GF-D8 (cell line): Measurements from ENCODE around the gene USP17L11.
"Not testable (repeated sequence)": the region's sequence is repeated elsewhere in the genome, so short reads cannot be mapped to it uniquely, and the experiment has no call there.

Experiments
- DNase-seq: peaks from one replicate; lab custom pipeline; 2025; lab: John Stamatoyannopoulos, UW

The USP17L11 gene, protein sequence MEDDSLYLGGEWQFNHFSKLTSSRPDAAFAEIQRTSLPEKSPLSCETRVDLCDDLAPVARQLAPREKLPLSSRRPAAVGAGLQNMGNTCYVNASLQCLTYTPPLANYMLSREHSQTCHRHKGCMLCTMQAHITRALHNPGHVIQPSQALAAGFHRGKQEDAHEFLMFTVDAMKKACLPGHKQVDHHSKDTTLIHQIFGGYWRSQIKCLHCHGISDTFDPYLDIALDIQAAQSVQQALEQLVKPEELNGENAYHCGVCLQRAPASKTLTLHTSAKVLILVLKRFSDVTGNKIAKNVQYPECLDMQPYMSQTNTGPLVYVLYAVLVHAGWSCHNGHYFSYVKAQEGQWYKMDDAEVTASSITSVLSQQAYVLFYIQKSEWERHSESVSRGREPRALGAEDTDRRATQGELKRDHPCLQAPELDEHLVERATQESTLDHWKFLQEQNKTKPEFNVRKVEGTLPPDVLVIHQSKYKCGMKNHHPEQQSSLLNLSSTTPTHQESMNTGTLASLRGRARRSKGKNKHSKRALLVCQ

DNA sequence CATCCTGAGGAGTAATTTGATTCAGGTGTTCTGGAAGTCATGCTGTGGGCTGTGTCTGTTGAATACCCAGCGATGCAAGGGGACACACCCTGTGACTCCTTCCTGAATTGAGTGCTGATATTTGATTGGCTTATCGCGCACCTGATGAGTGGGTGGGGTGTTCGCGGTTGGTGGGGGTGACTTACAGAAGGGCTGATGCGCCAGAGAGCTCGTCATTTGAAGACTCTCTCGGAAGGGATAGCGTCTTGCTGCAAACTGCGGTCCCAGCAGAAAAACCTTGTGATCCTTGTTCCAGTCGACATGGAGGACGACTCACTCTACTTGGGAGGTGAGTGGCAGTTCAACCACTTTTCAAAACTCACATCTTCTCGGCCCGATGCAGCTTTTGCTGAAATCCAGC, at the start of gene USP17L11:
TSS of gene USP17L11 (plus strand) at position 301 of the 400 bp plus-strand sequence. CDS start at position 301, 0 bp downstream.
- not testable (repeated sequence) for DNase-seq

DNA sequence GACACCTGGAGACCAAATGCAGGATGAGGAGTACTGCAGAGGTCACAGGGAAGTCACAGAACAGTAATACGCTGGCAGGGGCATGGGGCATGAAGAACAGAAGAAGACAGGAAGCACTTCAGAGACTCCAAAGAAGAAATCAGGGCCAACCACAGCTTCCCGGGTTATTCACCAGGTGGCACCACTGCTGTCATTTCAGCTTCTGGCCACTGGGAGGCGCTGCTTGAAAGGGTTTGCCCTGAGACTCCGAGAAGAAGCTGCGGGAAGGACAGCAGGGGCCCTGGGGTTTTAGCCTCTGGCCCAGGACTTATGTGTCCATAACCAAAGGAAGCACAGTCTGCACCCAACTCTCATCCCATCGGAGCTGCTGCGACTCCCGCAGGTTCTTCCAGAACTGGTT, 49.2 kb upstream of the USP17L11 start:
- DNase-seq, result not testable (repeated sequence)

DNA sequence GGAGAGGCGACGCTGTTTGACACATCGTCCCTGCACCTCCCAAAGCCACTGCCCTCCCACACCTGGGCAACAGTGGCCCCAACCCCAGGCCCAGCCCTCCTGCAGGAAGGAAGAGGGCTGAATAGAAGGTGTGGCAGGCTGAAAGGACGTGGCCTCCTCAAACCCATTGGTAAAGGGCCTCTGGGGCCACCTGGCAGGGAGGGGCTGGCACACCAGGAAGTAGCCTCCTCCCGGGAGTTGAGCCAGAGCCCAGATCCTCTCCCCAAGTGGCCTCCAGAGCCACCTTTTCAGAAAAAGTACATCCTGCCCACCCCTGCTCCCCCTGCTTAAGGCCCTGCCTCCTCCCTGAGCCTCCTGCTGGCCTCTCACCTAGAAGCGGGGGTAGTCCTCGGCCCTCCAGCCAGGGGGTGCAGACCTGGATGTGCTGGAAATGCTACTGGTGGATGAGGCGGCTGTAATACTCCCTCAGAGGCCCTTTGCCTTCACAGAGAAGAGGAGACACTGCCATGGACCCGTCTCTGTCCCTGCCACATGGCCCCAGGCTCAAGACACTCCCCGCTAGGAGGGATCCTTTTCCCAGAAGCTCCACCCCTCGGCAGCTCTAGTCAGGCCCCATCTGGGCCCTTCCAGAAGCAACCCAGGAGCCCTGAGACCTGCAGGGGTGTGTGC, 45.3 kb upstream of the USP17L11 start, which contains the start of gene FAM90A26:
TSS of gene FAM90A26 (plus strand) at position 619 of the 669 bp plus-strand sequence. CDS start 2,764 bp downstream, outside the sequence.
- not testable (repeated sequence) for DNase-seq

DNA sequence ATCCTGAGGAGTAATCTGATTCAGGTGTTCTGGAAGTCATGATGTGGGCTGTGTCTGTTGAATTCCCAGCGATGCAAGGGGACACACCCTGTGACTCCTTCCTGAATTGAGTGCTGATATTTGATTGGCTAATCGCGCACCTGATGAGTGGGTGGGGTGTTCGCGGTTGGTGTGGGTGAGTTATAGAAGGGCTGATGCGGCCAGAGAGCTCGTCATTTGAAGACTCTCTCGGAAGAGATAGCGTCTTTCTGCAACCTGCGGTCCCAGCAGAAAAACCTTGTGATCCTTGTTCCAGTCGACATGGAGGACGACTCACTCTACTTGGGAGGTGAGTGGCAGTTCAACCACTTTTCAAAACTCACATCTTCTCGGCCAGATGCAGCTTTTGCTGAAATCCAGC, 4.8 kb upstream of the USP17L11 start, which contains the start of gene USP17L10:
TSS of gene USP17L10 (plus strand) at position 301 of the 400 bp plus-strand sequence. CDS start at position 301, 0 bp downstream.
- DNase-seq, result not testable (repeated sequence)

DNA sequence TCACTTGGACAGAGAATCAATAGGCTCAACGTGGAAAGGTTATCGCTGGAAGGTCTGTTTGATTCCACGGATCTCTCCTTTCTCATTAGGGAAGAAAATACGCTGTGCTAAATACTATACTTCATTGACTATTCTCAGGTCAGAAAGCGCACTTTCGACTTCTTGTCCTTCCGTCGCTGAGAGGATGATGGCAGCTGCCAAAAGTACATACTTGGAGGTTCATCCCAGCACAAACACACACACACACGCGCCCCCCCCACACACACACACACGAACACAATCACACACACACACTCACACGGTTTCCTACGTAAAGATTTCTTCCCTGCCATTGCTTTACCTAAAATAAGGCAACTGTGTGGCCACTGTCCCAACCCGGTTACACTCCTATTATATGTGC, 504 bp upstream of the USP17L11 start:
- not testable (repeated sequence) for DNase-seq

DNA sequence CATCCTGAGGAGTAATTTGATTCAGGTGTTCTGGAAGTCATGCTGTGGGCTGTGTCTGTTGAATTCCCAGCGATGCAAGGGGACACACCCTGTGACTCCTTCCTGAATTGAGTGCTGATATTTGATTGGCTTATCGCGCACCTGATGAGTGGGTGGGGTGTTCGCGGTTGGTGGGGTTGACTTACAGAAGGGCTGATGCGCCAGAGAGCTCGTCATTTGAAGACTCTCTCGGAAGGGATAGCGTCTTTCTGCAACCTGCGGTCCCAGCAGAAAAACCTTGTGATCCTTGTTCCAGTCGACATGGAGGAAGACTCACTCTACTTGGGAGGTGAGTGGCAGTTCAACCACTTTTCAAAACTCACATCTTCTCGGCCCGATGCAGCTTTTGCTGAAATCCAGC, 4.6 kb downstream of the USP17L11 start, which contains the start of gene USP17L12:
TSS of gene USP17L12 (plus strand) at position 301 of the 400 bp plus-strand sequence. CDS start at position 301, 0 bp downstream.
- DNase-seq, result not testable (repeated sequence)

DNA sequence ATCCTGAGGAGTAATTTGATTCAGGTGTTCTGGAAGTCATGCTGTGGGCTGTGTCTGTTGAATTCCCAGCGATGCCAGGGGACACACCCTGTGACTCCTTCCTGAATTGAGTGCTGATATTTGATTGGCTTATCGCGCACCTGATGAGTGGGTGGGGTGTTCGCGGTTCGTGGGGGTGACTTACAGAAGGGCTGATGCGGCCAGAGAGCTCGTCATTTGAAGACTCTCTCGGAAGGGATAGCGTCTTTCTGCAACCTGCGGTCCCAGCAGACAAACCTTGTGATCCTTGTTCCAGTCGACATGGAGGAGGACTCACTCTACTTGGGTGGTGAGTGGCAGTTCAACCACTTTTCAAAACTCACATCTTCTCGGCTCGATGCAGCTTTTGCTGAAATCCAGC, 9.4 kb downstream of the USP17L11 start, which contains the start of gene USP17L13:
TSS of gene USP17L13 (plus strand) at position 301 of the 400 bp plus-strand sequence. CDS start at position 301, 0 bp downstream.
- not testable (repeated sequence) for DNase-seq

DNA sequence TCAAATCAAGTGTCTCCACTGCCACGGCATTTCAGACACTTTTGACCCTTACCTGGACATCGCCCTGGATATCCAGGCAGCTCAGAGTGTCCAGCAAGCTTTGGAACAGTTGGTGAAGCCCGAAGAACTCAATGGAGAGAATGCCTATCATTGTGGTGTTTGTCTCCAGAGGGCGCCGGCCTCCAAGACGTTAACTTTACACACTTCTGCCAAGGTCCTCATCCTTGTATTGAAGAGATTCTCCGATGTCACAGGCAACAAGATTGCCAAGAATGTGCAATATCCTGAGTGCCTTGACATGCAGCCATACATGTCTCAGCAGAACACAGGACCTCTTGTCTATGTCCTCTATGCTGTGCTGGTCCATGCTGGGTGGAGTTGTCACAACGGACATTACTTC, 15.0 kb downstream of the USP17L11 start:
- not testable (repeated sequence) for DNase-seq

DNA sequence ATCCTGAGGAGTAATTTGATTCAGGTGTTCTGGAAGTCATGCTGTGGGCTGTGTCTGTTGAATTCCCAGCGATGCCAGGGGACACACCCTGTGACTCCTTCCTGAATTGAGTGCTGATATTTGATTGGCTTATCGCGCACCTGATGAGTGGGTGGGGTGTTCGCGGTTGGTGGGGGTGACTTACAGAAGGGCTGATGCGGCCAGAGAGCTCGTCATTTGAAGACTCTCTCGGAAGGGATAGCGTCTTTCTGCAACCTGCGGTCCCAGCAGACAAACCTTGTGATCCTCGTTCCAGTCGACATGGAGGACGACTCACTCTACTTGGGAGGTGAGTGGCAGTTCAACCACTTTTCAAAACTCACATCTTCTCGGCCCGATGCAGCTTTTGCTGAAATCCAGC, 18.9 kb downstream of the USP17L11 start, which contains the start of gene USP17L15:
TSS of gene USP17L15 (plus strand) at position 301 of the 400 bp plus-strand sequence. CDS start at position 301, 0 bp downstream.
- DNase-seq, result not testable (repeated sequence)

DNA sequence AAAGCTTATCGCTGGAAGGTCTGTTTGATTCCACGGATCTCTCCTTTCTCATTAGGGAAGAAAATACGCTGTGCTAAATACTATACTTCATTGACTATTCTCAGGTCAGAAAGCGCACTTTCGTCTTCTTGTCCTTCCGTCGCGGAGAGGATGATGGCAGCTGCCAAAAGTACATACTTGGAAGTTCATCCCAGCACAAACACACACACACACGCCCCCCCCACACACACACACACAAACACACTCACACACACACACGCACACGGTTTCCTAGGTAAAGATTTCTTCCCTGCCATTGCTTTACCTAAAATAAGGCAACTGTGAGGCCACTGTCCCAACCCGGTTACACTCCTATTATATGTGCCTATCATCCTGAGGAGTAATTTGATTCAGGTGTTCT, 23.3 kb downstream of the USP17L11 start:
- not testable (repeated sequence) for DNase-seq

DNA sequence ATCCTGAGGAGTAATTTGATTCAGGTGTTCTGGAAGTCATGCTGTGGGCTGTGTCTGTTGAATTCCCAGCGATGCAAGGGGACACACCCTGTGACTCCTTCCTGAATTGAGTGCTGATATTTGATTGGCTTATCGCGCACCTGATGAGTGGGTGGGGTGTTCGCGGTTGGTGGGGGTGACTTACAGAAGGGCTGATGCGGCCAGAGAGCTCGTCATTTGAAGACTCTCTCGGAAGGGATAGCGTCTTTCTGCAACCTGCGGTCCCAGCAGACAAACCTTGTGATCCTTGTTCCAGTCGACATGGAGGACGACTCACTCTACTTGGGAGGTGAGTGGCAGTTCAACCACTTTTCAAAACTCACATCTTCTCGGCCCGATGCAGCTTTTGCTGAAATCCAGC, 28.4 kb downstream of the USP17L11 start, which contains the start of gene USP17L17:
TSS of gene USP17L17 (plus strand) at position 301 of the 400 bp plus-strand sequence. CDS start at position 301, 0 bp downstream.
- not testable (repeated sequence) for DNase-seq

DNA sequence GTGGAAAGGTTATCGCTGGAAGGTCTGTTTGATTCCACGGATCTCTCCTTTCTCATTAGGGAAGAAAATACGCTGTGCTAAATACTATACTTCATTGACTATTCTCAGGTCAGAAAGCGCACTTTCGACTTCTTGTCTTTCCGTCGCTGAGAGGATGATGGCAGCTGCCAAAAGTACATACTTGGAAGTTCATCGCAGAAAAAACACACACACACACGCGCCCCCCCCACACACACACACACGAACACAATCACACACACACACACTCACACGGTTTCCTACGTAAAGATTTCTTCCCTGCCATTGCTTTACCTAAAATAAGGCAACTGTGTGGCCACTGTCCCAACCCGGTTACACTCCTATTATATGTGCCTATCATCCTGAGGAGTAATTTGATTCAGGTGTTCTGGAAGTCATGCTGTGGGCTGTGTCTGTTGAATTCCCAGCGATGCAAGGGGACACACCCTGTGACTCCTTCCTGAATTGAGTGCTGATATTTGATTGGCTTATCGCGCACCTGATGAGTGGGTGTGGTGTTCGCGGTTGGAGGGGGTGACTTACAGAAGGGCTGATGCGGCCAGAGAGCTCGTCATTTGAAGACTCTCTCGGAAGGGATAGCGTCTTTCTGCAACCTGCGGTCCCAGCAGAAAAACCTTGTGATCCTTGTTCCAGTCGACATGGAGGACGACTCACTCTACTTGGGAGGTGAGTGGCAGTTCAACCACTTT, 32.9 kb downstream of the USP17L11 start, which contains the start of gene USP17L18:
TSS of gene USP17L18 (plus strand) at position 678 of the 728 bp plus-strand sequence. CDS start at position 678, 0 bp downstream.
- DNase-seq, result not testable (repeated sequence)

DNA sequence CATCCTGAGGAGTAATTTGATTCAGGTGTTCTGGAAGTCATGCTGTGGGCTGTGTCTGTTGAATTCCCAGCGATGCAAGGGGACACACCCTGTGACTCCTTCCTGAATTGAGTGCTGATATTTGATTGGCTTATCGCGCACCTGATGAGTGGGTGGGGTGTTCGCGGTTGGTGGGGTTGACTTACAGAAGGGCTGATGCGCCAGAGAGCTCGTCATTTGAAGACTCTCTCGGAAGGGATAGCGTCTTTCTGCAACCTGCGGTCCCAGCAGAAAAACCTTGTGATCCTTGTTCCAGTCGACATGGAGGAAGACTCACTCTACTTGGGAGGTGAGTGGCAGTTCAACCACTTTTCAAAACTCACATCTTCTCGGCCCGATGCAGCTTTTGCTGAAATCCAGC, 37.9 kb downstream of the USP17L11 start, which contains the start of gene USP17L19:
TSS of gene USP17L19 (plus strand) at position 301 of the 400 bp plus-strand sequence. CDS start at position 301, 0 bp downstream.
- DNase-seq, result not testable (repeated sequence)

DNA sequence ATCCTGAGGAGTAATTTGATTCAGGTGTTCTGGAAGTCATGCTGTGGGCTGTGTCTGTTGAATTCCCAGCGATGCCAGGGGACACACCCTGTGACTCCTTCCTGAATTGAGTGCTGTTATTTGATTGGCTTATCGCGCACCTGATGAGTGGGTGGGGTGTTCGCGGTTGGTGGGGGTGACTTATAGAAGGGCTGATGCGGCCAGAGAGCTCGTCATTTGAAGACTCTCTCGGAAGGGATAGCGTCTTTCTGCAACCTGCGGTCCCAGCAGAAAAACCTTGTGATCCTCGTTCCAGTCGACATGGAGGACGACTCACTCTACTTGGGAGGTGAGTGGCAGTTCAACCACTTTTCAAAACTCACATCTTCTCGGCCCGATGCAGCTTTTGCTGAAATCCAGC, 42.6 kb downstream of the USP17L11 start, which contains the start of gene USP17L20:
TSS of gene USP17L20 (plus strand) at position 301 of the 400 bp plus-strand sequence. CDS start at position 301, 0 bp downstream.
- not testable (repeated sequence) for DNase-seq

DNA sequence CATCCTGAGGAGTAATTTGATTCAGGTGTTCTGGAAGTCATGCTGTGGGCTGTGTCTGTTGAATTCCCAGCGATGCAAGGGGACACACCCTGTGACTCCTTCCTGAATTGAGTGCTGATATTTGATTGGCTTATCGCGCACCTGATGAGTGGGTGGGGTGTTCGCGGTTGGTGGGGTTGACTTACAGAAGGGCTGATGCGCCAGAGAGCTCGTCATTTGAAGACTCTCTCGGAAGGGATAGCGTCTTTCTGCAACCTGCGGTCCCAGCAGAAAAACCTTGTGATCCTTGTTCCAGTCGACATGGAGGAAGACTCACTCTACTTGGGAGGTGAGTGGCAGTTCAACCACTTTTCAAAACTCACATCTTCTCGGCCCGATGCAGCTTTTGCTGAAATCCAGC, 47.4 kb downstream of the USP17L11 start, which contains the start of gene USP17L21:
TSS of gene USP17L21 (plus strand) at position 301 of the 400 bp plus-strand sequence. CDS start at position 301, 0 bp downstream.
- DNase-seq, result not testable (repeated sequence)
